Type B pancreatic cell (in vitro differentiated cells): ENCODE results near the gene VPS37D. TPM values are rescaled to one million over a fixed set of nuclear protein-coding genes. Genes with fewer than 3 reads are reported as not detected.
A peak's percentile ranks its signal among the peaks of the same experiment; 100 is the strongest.
"Not testable (repeated sequence)": the region's sequence is repeated elsewhere in the genome, so short reads cannot be mapped to it uniquely, and the experiment has no call there.

Experiments
- DNase-seq: peaks from one replicate; pipeline ENCODE4 v3.0.0; 2021; ENCODE audit warnings: mixed read lengths; ENCODE audit not compliant: unreplicated experiment; ENCODE audit errors: extremely low spot score
- H3K27ac Mint-ChIP-seq: 2 replicates; pipeline ENCODE4 v1.8.0; 2021; ENCODE audit warnings: mild to moderate bottlenecking, mixed read lengths
- H3K27me3 Mint-ChIP-seq: 2 replicates; pipeline ENCODE4 v1.8.0; 2021; ENCODE audit warnings: mixed read lengths
- H3K36me3 Mint-ChIP-seq: 2 replicates; pipeline ENCODE4 v1.8.0; 2021; ENCODE audit warnings: mixed read lengths
- H3K4me1 Mint-ChIP-seq: one replicate; pipeline ENCODE4 v1.8.0; 2021; ENCODE audit warnings: mixed read lengths; ENCODE audit not compliant: unreplicated experiment
- H3K4me3 Mint-ChIP-seq: 2 replicates; pipeline ENCODE4 v1.8.0; 2021; ENCODE audit warnings: mild to moderate bottlenecking, mixed read lengths
- H3K9me3 Mint-ChIP-seq: 2 replicates; pipeline ENCODE4 v1.8.0; 2021; ENCODE audit warnings: mixed read lengths
- CTCF ChIP-seq: fragments of 200-600 bp; sonication (generic); conservative IDR thresholded peaks from 2 replicates; pipeline ENCODE4 v1.5.0; 2021; ENCODE audit warnings: antibody characterized with exemption, mild to moderate bottlenecking
- microRNA-seq: library from miRNA; unstranded; fragments of <30 nt; microRNA quantifications from one replicate; pipeline ENCODE4, GENCODE V29; 2020
- total RNA-seq: library from RNA; stranded (reverse); gene quantifications from 2 replicates; pipeline ENCODE4 v1.2.1, GENCODE V29; 2021; ENCODE audit warnings: low replicate concordance

VPS37D gene
- total RNA-seq, 1 donor from 2014 or later = 12.9 TPM

- Mint-ChIP-seq H3K4me1 (peaks cover 18% of the 10 kb centered on the region), H3K4me3 (peak overlapping the region; percentile 80), H3K27ac (no peak overlapping the region), H3K27me3 (peaks cover 5% of the 10 kb centered on the region), H3K9me3 (no peaks in the 10 kb centered on the region), H3K36me3 (no peaks in the 10 kb centered on the region)
- TF ChIP-seq CTCF = no peak
- DNase-seq = no peak
Observed at GRCh38 chr7:73718438-73718881, 50.8 kb downstream of the VPS37D start.

GRCh38 chr7:73718905-73719805 lies 51.5 kb downstream of the VPS37D start, which contains the start of gene STX1A:
Gene STX1A, minus strand, starts transcription at chr7:73719669. Its CDS starts 38 bp downstream, at chr7:73719631.
- peak within 1 kb of the TSS; percentile 85 for H3K4me3 Mint-ChIP-seq

GRCh38 chr7:73719806-73720169 lies 52.2 kb downstream of the VPS37D start:
- Mint-ChIP-seq H3K27me3 (peaks cover 5% of the 10 kb centered on the region), H3K9me3 (no peaks in the 10 kb centered on the region), H3K4me3 (peak overlapping the region; percentile 85), H3K36me3 (no peaks in the 10 kb centered on the region), H3K27ac (no peak overlapping the region), H3K4me1 (peaks cover 18% of the 10 kb centered on the region)
- TF ChIP-seq CTCF = no peak
- DNase-seq = no peak

More at GRCh38 chr7:73718905-73719805, 51.5 kb downstream of the VPS37D start, which contains the start of gene STX1A:
- H3K36me3 Mint-ChIP-seq = no peaks in the 10 kb centered on the region
- no peaks in the 10 kb centered on the region for H3K9me3 Mint-ChIP-seq
- no peak for DNase-seq
- H3K4me1 Mint-ChIP-seq = peaks cover 18% of the 10 kb centered on the region
- H3K27me3 Mint-ChIP-seq = peaks cover 5% of the 10 kb centered on the region
- peak within 1 kb of the TSS; percentile 43 for H3K27ac Mint-ChIP-seq
- no peak for TF ChIP-seq CTCF

GRCh38 chr7:73720443-73720842 lies 52.8 kb downstream of the VPS37D start:
- H3K4me1 Mint-ChIP-seq = peaks cover 17% of the 10 kb centered on the region
- not testable (repeated sequence) for H3K36me3 Mint-ChIP-seq, DNase-seq, H3K27me3 Mint-ChIP-seq, H3K9me3 Mint-ChIP-seq
- peak overlapping the region; percentile 85 for H3K4me3 Mint-ChIP-seq
- peak overlapping the region; percentile 43 for H3K27ac Mint-ChIP-seq

- Mint-ChIP-seq H3K9me3 (no peaks in the 10 kb centered on the region), H3K36me3 (no peaks in the 10 kb centered on the region), H3K4me1 (peaks cover 8% of the 10 kb centered on the region), H3K4me3 (peak overlapping the region; percentile 82), H3K27me3 (peaks cover 5% of the 10 kb centered on the region), H3K27ac (no peak overlapping the region)
- no peak for TF ChIP-seq CTCF
- no peak for DNase-seq
Observed at GRCh38 chr7:73721377-73721817, 53.8 kb downstream of the VPS37D start.

Small RNA genes lying within 50 kb of the gene (microRNA-seq; reads per million reads assigned to microRNA genes)
- not detected for gene MIR4284

Other genes with a start within 250 kb of the VPS37D start
- gene FZD9, start 234.1 kb upstream of the VPS37D start, total RNA-seq = 0.38 and 1.9 TPM in 2 replicates
- gene BAZ1B, start 145.5 kb upstream of the VPS37D start, total RNA-seq = 68.0 and 86.8 TPM in 2 replicates
- 32.8 and 37.7 TPM in 2 replicates for gene BCL7B, start 110.1 kb upstream of the VPS37D start, total RNA-seq
- gene TBL2, start 89.3 kb upstream of the VPS37D start, total RNA-seq = 45.9 and 55.8 TPM in 2 replicates
- gene MLXIPL, start 43.3 kb upstream of the VPS37D start, total RNA-seq = 27.8 and 35.6 TPM in 2 replicates
- 14.7 and 15.0 TPM in 2 replicates for gene DNAJC30, start 15.6 kb downstream of the VPS37D start, total RNA-seq
- 65.8 and 68.4 TPM in 2 replicates for gene BUD23, start 15.8 kb downstream of the VPS37D start, total RNA-seq
- 27.3 and 35.1 TPM in 2 replicates for gene STX1A, start 51.8 kb downstream of the VPS37D start, total RNA-seq
- gene ABHD11, start 71.0 kb downstream of the VPS37D start, total RNA-seq = 43.9 and 104 TPM in 2 replicates
- 13.6 and 41.7 TPM in 2 replicates for gene CLDN3, start 102.4 kb downstream of the VPS37D start, total RNA-seq
- gene CLDN4, start 163.2 kb downstream of the VPS37D start, total RNA-seq = 223 and 787 TPM in 2 replicates
- 8.5 and 11.5 TPM in 2 replicates for gene METTL27, start 174.7 kb downstream of the VPS37D start, total RNA-seq
- 0.57 TPM in 1 of 2 replicates, not detected in the other for gene TMEM270, start 193.3 kb downstream of the VPS37D start, total RNA-seq